Inflammatory macrophage treated with lipopolysaccharide for 1 hour (primary cell): ENCODE data around the gene TRIM44.
A peak's percentile ranks its signal among the peaks of the same experiment; 100 is the strongest.

Experiments used
- DNase-seq, 2 donors: peaks; one replicate each; pipeline ENCODE4 v3.0.0-alpha.2; 2020 to 2022

TRIM44 gene

GRCh38 chr11:35794333-35794732 is 131.8 kb downstream of the TRIM44 start:
- DNase-seq: no peak

DNA sequence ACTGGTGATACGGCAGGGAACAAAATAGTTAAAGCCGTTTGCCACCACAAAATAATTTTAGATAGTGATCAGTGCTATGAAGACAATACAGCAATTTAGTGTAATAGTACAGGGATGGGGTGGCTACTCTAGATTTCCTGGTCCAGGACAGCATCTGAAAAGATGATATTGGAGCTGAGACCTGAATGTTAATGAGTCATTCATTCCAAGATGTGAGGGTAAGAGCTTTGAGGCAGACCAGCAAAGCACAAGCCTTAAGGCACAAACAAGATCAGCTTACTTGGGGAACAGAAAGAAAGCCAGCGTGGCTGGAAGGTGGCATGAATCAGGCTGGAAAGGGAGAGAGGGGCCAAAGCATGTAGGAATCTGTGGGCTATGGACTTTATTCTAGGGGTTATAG is 132.3 kb downstream of the TRIM44 start:
- DNase-seq: no peak

- DNase-seq: no peak
Observed at GRCh38 chr11:35796562-35796961, 134.0 kb downstream of the TRIM44 start.

DNA sequence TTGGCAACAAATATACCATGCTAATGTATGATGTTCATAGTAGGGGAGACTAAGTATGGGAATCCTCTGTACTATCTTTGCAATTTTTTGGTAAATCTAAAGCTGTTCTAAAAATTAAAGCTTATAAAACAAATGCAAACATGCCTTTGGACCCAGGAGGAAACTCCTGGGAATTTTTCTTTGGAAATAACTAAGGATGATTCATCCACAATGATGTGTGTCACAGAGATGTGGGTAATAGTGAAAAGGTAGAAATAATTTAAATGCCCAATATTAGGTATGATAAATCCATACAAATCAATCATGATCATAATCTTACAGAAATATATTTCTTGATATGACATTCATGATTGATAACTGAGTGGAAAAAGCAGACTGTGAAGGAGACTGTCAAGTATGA is 135.8 kb downstream of the TRIM44 start:
- no peak for DNase-seq

- no peak for DNase-seq
Observed at GRCh38 chr11:35798983-35799382, 136.4 kb downstream of the TRIM44 start.

- DNase-seq: no peak
Observed at GRCh38 chr11:35799655-35800054, 137.1 kb downstream of the TRIM44 start.

DNA sequence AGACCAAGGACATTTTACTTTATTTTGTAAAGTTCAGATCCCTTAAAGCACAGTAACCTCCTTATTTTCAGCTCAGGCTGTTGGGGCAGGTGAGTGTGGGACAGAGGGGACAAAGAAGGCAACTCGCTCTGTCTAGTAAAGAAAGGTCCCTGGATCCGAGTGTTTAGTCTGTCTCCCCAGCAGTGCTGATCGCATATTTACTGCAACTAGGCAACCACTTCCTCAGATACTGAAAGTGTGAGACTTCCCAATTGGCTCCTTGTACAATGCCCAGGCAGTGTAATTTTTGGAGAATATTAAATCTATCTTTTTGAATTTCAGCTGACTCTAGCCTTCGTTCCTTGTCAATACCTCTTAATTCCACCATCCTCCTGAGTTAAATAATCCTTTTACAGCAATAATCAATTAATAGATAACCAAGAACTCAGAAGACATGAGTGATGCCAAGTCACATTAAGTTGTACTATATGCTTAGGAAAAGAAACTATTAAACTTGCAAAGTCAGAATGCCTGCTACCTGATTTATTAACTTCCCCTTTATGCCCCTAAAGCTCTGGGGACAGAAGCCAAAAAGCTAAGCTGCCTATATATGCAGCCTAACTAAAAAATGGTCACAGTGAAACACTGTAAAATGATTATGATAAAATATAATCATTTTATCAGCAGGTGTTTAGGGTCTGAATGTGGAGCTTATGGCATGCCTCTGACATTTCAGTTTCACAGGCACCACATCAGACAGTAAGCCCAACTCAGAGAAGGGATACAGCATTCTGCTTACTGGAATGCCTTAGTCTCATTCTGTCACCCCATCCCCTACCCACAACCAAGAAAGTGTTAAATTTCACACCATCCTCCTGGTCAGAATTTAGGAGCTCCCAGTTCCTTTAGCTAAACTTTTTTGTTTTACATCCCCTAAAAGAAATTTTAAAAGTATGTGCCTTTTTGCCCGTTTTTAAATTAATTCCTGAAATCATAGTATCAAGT is 138.7 kb downstream of the TRIM44 start:
- peak; percentile 23 to 26 for DNase-seq

DNA sequence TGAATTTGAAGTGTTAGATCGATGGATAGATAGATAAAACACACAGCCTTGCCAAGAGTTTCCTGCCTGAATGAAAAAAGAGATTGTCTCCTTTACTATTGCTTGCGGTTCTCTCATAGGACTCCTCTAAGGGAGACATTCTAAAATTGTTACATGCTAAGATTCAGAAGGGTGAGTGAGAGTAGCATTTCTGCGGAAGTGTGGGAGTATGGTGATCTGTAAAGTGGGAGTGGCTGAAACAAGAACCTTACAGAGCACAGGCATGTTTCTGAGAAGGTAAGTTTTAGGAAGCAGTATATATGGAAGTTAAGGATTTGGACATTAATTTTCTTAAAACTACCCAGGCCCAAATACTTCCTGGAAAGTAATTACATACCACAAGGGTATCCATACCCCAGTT is 139.6 kb downstream of the TRIM44 start:
- DNase-seq: peak; percentile 9 to 22

DNA sequence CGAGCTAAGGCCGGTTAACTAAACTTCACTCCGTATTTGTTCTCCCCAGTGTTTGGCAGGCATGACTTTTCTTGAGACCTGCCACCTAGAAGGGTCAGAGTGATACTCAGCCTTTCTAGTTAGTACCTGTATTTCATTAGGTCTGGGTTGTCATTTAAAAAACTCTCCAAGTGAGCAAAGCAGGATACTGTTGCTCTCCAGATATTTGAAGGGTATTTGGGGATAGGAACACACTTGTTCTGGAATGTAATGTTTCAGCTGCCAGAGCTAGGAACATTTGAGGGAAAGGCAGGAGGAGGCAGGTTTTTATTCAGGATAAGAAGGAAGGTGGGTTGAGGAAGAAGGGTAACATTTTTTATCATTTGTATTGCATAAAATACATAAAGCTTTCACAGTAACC is 140.1 kb downstream of the TRIM44 start:
- no peak for DNase-seq

- peak; percentile 18 to 26 for DNase-seq
Observed at GRCh38 chr11:35803115-35803514, 140.5 kb downstream of the TRIM44 start.

GRCh38 chr11:35804451-35805040 is 142.0 kb downstream of the TRIM44 start:
- DNase-seq: no peak

DNA sequence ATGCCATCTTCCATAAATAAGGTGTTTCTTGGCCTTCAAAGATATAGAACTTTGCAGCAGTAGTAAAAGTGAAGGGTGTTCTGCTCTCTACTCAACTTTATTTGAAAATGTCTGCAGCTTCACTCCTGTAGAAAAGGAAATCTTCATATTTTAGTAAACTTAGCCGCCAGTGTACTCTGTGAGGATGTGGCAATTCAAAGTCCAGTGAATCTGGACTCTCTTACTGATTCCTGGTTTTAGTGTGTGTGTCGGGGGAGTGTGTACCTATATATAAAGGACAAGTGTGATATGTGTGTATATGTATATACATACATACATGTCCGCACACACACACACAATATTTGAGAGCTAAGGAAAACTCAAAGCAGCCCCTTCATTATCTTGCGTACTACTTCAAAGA is 147.0 kb downstream of the TRIM44 start:
- DNase-seq: no peak

- no peak for DNase-seq
Observed at GRCh38 chr11:35810045-35810645, 147.6 kb downstream of the TRIM44 start.

- DNase-seq: peak; percentile 15 to 19
Observed at GRCh38 chr11:35811783-35812182, 149.2 kb downstream of the TRIM44 start.

DNA sequence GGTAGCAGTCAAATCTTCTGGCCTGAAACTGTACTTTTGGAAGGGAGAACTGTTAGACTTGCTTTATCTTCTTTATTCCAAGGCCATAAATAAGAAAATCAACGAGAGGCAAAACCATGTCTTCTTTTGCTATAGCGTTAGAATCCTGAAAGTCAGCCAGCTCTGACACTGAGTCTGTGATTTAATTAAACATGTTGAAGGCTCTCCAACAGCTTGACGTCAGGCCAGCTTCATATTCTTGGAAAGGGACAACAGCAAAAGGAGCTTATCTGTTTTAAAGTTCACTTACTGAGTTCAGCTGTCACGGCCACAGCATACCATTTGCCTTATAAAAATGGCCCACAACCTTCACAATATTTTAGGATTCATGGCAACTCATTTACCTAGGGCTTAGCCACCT is 150.3 kb downstream of the TRIM44 start:
- no peak for DNase-seq

DNA sequence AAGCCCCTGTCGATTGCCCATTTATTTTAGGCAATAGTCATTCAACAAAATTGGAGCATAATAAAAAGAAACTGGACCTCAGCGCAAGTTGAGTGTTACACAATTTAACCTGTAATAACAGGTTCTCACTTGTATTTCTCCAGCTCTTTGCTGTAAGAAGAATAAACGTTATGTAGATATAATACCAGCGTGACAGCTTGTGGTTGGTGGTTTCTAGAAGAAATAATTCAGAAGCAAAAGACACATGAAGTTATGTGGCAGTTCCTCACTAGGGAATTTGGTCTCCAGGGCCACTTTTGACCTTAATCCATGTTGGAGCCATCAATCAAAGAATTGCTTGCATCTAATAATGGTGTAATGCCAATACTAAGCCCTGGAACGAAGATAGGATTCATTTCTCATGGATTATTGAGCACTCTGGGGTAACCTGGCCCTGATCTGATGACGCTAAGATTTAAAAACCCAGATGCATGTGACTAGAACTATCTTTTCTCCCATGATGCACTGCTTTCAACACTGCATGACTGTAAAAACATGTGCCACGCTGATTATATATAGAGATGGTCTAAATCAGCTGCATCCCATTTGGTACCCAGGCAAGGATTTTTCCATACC is 151.6 kb downstream of the TRIM44 start:
- DNase-seq: no peak

DNA sequence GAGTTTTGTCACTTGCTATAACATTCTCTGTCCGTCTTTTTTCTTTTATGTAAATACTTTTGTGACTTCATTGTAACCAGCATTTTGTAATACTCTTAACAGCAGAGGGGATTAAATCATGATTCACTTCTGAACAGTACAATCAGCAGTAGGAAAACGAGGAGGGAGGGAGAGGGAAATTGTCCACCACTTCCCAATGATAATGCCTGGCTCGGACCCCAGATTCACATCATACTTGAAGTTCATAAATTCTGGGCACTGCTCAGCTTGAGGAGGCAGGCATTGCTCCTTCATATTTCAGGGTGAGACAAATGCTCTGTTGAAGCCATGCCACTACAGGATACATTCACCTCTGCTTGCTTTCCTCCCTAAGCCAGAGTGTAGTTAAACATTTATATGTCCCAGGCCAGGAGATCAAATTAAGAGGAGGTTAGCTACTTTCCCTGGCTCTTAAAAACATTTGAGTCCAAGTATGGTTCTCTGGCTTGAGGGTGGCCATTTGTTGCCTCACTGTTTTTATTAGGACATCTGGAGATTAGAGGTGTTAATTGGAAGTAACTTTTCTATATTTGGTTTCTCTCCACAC is 152.2 kb downstream of the TRIM44 start:
- DNase-seq: no peak

GRCh38 chr11:35815556-35816315 is 153.2 kb downstream of the TRIM44 start:
- DNase-seq: no peak

GRCh38 chr11:35820614-35821013 is 158.0 kb downstream of the TRIM44 start:
- no peak for DNase-seq

- DNase-seq: no peak
Observed at GRCh38 chr11:35822815-35823495, 160.4 kb downstream of the TRIM44 start.

DNA sequence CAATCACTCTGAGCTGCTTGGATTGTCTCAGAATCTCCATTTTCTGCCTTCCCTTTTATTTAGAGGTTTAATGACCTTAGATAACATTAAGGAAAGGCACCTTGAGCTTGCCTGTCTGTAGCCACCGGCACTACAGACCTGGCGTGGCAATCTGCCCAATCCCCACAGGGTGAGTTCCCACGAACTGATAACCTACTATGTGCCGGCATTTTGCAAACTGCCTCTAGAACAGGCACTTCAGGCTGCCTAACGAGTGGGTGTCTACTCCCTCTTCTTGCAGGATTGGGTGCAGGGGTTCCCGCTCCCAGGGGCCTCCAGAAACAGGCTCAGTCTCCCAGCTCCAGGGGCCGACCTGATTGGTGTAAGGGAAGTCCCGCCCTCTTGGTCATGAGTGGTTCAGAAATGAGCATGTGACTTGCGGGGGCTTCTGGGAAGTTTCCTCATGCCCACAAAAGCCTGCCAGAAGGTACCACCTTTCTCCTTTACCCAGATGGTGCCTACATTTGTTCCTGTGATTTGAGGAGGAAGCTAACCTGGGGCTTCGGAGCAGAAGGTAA is 161.2 kb downstream of the TRIM44 start:
- no peak for DNase-seq
